AG04450 (cell line): ENCODE results near the gene MKLN1. TPM values are rescaled to one million over a fixed set of nuclear protein-coding genes. Genes with fewer than 3 reads are reported as not detected.

ENCODE experiments used
- CTCF ChIA-PET: fragments of 300-600, 350-600 bp; formaldehyde crosslinking; extraction: SDS; loops from one replicate; lab custom pipeline; 2022; ENCODE audit warnings: antibody characterized with exemption, inconsistent platforms; lab: Charles Lee
- POLR2A ChIA-PET: fragments of 350-600 bp; formaldehyde crosslinking; extraction: SDS; loops from one replicate; lab custom pipeline; 2021; ENCODE audit warnings: antibody characterized with exemption, inconsistent platforms; lab: Yijun Ruan, JAX
- DNase-seq: peaks from one replicate; pipeline ENCODE4 v3.0.0-alpha.2; 2011; ENCODE audit warnings: low read depth, low spot score
- H3K27ac ChIP-seq: one replicate; pipeline ENCODE4 v1.5.1; 2012; ENCODE audit warnings: low read depth, low read length, control low read depth
- H3K27me3 ChIP-seq: one replicate; pipeline ENCODE4 v1.6.0; 2012; ENCODE audit warnings: low read length; ENCODE audit not compliant: control insufficient read depth, insufficient read depth
- H3K4me3 ChIP-seq: 2 replicates; pipeline ENCODE4 v1.5.1; 2011; ENCODE audit warnings: mild to moderate bottlenecking, low read depth, low read length, control low read depth
- H3K9me3 ChIP-seq: 2 replicates; pipeline ENCODE4 v1.5.1; 2012; ENCODE audit warnings: low read length; ENCODE audit not compliant: control insufficient read depth, insufficient read depth
- polyA plus RNA-seq: library from polyadenylated mRNA; depleted of rRNA; stranded (reverse); fragments of >200 nt; gene quantifications from 2 replicates; pipeline ENCODE4 v1.2.3, GENCODE V29; 2011
- TF ChIP-seq, protein P1 (sequence below): IDR thresholded peaks from 2 replicates; pipeline ENCODE4 v1.5.1; 2011; ENCODE audit warnings: low read depth, low read length, control low read depth, inconsistent platforms

The MKLN1 gene
- polyA plus RNA-seq, 1 experiment = 56.8 TPM

DNA sequence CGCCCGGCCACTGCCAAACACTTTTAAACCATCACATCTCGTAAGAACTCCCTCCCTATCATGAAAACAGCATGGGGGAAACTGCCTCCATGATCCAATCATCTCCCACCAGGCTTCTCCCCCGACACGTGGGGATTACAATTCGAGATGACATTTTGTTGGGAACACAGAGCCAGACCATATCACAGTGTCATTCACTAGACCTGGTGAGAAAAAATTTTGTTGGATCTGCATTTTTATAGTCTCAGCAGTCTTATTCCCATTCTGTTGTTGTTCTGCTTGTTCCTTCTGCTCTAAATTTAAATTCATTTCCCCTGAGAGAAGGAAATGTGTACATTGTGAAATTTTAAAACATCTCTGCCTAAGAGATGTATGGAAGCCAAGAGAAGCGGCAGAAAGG, 4.8 kb upstream of the MKLN1 start:
- ChIA-PET CTCF (no interaction called here), POLR2A (no interaction called here)
- TF ChIP-seq, protein P1, sequence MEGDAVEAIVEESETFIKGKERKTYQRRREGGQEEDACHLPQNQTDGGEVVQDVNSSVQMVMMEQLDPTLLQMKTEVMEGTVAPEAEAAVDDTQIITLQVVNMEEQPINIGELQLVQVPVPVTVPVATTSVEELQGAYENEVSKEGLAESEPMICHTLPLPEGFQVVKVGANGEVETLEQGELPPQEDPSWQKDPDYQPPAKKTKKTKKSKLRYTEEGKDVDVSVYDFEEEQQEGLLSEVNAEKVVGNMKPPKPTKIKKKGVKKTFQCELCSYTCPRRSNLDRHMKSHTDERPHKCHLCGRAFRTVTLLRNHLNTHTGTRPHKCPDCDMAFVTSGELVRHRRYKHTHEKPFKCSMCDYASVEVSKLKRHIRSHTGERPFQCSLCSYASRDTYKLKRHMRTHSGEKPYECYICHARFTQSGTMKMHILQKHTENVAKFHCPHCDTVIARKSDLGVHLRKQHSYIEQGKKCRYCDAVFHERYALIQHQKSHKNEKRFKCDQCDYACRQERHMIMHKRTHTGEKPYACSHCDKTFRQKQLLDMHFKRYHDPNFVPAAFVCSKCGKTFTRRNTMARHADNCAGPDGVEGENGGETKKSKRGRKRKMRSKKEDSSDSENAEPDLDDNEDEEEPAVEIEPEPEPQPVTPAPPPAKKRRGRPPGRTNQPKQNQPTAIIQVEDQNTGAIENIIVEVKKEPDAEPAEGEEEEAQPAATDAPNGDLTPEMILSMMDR = no peak
- H3K4me3 ChIP-seq = no peak overlapping the region
- no peaks in the 10 kb centered on the region for H3K27me3 ChIP-seq
- no peak for DNase-seq
- no peak overlapping the region for H3K27ac ChIP-seq
- peaks cover 1% of the 10 kb centered on the region; the same call in 1 of the 2 replicates for H3K9me3 ChIP-seq

DNA sequence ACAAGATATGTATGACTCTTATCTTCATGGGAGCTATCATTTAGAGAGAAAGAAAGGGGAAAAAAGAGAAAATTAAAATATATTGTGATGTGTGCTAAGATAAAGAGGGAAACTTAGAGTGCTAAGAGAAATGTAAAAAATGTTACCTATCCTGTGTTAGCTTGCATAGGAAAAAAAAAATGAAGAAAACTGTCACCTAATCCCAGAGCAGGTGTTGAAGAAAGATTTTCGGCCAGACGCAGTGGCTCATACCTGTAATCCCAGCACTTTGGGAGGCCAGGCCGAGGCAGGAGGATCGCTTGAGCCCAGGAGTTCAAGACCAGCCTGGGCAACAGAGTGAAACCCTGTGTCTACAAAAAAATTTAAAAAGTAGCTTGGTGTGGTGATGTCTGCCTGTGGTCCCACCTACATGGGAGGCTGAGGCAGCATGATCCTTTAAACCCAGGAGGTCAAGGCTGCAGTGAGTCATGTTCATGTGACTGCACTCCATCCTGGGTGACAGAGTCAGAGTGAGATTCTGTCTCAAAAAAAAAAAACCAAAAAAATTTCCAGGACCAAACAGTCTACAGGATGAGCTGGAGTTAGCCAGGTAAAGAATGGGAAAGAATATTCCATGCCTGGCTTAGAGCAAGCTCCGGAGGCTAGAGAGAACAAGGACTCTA, 2.4 kb upstream of the MKLN1 start:
- TF ChIP-seq, protein P1 = no peak
- ChIA-PET POLR2A (interaction anchor here (1.4 kb wide), 1 partner anchor 219 kb away, joined by 4 read pairs; no protein-coding TSS in a partner anchor), CTCF (interaction anchor here (0.8 kb wide), 1 partner anchor 34 kb away, joined by 3 read pairs; no protein-coding TSS in a partner anchor)
- peaks cover 4% of the 10 kb centered on the region; the same call in 1 of the 2 replicates for H3K9me3 ChIP-seq
- DNase-seq = no peak
- no peak overlapping the region for H3K27ac ChIP-seq
- no peaks in the 10 kb centered on the region for H3K27me3 ChIP-seq
- no peak overlapping the region for H3K4me3 ChIP-seq

DNA sequence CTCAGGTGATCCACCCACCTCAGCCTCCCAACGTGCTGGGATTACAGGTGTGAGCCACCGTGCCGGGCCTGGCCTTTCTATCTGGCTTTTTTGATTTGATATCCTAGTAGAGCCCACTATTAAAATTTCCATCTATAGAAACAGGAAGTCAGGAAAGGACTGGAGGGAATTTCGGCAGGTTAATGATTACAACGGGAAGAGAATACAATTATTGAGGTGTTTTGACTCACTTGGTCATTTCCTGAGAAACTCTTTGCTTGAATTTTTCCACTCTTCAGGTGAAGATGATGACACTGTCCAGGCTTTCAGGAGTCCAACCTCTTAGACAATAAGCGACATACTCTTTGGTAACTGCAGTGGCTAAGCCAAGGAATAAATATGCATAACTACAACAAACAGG, 1.1 kb upstream of the MKLN1 start:
- ChIA-PET CTCF (interaction anchor here (0.8 to 1.1 kb wide), 3 partner anchors 22 to 258 kb away, joined by 3 read pairs; no protein-coding TSS in a partner anchor), POLR2A (interaction anchor here (1.2 to 1.7 kb wide), 4 partner anchors 91 to 217 kb away, joined by 3 to 13 read pairs (median 4); no protein-coding TSS in a partner anchor)
- Histone ChIP-seq H3K9me3 (peaks cover 4% of the 10 kb centered on the region; the same call in 1 of the 2 replicates), H3K27ac (no peak overlapping the region), H3K4me3 (no peak overlapping the region; the same call in 1 of the 2 replicates), H3K27me3 (no peaks in the 10 kb centered on the region)
- TF ChIP-seq, protein P1 = no peak
- DNase-seq = no peak

DNA sequence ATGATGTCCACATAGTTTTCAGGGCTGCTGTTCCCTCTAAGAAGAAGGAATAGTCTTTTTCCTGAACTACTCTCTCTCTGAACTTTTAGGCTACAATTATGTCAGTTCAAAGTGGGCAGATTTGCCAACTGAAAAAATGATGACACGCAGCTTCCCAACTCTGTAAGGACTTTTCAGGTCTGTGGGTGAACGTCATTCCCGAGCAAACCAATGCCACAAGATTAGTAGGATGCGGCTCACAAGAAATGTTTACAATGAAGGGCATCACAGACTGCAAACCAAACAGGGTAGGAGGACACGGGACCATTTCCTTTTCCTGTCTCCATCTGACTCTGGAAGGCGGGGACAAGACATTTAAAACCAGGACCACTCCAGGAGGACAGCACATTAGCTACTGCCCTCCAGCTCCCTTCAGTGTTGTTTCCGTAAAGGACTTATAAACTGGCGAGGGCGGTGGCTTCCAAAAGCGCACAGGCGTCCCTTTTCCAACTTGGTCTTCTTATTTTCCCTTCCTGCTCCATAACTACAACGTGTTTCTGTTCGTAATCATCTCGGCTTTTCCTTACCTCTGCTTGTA, 539 bp upstream of the MKLN1 start:
- peak overlapping the region; percentile 86 for H3K4me3 ChIP-seq
- peaks cover 4% of the 10 kb centered on the region; the same call in 1 of the 2 replicates for H3K9me3 ChIP-seq
- ChIA-PET POLR2A (interaction anchor here (1.2 to 1.7 kb wide), 7 partner anchors 43 to 221 kb away, joined by 3 to 13 read pairs (median 4); no protein-coding TSS in a partner anchor), CTCF (interaction anchor here (0.8 to 1.5 kb wide), 4 partner anchors 11 to 258 kb away, joined by 3 read pairs; no protein-coding TSS in a partner anchor)
- H3K27me3 ChIP-seq = no peaks in the 10 kb centered on the region
- TF ChIP-seq, protein P1 = no peak
- DNase-seq = no peak
- peak overlapping the region; percentile 84 for H3K27ac ChIP-seq
